Measurements from ENCODE around the gene DENND11. TPM values are rescaled to one million over a fixed set of nuclear protein-coding genes. Genes with fewer than 3 reads are reported as not detected.
"Not testable (repeated sequence)": the region's sequence is repeated elsewhere in the genome, so short reads cannot be mapped to it uniquely, and the experiment has no call there.

DENND11 gene
- total RNA-seq, 1 donor from 2014 or later, result 19.1 TPM

DNA sequence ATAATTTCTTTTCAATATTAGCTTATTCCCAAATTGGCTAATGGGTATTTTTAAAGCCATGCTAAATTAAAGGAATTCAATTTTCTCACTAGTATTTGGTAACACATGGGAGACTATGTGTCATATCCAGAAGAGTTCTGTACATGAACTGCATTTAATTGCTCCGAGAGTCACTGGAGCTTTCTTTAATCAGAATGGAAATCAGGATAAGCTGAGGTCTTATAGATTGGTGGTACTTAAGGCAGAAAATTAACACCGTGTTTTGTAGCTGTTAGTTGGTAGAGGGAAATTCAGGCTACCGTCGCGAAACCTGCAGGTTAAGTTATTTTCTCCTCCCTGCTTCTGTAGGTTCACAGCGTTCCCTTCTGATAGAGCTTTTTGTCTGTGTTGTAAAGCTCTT lies 6.4 kb upstream of the DENND11 start, which contains the start of gene WEE2:
Gene WEE2 (plus strand): TSS at position 3 of the 400 bp plus-strand sequence. CDS start 406 bp downstream, outside the sequence.
- no peak for DNase-seq (ENCODE audit: low spot score)

DNA sequence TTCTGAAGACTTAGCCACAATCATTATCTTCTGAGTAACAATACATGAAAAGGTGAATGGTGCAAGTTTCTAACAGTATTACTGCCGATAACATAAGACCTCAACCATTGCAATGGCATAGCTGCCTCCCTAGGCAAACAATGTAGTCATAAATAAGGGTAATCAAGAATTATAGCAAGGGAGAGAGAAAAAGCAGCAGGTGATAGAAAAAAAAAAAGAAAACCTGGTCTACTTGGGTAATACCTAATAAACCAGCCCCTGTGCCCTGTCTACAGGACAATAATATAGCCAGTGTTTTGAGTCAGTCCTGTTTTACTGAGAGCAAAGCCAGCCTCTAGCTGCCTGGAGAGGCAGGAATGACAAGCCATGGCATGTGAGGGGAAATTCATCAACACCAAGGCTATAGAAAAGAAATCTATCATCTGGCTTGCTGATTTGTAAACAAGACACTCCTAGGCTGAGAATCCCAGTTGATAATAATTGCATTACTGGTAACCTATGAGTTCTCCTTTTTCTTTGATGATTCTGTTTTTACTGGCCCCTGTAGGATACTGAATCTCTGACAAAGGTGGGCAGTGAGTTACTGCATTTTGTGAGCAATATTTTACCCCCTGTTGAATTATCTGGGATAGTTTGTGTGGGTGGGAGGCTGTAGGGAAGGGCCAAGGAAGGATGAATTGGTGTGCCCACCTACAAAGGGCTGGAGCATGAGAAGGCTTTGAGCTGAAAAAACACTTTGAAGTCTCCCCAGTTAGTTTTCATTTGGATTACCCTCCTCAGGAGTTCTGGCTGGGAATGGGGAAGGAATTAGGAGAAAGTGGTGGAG lies 4.5 kb upstream of the DENND11 start:
- DNase-seq (ENCODE audit: low spot score), result no peak

DNA sequence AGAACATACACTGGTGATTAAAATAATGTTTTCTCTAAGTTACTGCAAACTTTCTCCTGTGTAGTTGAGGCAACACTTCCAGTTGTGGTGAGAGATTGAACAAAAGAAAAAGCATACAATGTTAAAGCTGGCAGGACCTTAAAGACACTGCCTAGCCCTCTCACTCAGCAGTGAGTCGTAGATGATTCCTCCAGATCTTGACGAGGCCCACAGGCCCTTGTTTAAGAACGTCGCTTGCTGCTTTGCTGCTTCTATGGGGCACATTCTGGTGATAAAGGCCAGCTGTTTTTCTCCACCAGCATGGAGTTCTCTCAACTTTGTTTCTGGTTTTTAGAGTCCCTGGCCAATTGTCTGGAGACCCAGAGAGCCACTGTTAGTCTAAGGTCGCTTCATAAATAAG lies 2.8 kb upstream of the DENND11 start:
- no peak for DNase-seq (ENCODE audit: low spot score)

DNA sequence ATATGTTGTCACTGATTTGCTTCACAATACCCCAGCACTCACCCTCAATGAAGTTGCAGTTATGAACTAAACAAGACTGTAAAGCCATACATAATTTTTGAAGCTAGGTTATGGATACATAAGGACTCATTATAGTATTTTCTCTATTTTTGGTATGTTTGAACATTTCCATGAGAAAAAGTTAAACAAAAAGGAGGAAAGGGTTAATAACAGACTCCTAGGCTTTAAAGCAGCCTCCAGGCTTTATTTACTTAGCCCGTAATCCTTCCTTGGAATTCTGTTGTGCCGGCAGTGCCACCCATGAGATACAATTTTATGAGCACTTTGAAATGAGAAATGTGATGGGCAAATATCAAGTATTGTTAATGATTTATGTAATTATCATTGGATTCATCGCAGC lies 2.1 kb upstream of the DENND11 start:
- no peak for DNase-seq (ENCODE audit: low spot score)

GRCh38 chr7:141702892-141703291 lies 926 bp upstream of the DENND11 start:
- DNase-seq (ENCODE audit: low spot score), result no peak

GRCh38 chr7:141701489-141702046 lies 398 bp downstream of the DENND11 start:
- DNase-seq (ENCODE audit: low spot score), result peak; percentile 54

GRCh38 chr7:141700848-141701371 lies 1.1 kb downstream of the DENND11 start:
- no peak for DNase-seq (ENCODE audit: low spot score)

GRCh38 chr7:141700296-141700847 lies 1.6 kb downstream of the DENND11 start:
- no peak for DNase-seq (ENCODE audit: low spot score)

GRCh38 chr7:141699860-141700259 lies 2.1 kb downstream of the DENND11 start:
- no peak for DNase-seq (ENCODE audit: low spot score)

DNA sequence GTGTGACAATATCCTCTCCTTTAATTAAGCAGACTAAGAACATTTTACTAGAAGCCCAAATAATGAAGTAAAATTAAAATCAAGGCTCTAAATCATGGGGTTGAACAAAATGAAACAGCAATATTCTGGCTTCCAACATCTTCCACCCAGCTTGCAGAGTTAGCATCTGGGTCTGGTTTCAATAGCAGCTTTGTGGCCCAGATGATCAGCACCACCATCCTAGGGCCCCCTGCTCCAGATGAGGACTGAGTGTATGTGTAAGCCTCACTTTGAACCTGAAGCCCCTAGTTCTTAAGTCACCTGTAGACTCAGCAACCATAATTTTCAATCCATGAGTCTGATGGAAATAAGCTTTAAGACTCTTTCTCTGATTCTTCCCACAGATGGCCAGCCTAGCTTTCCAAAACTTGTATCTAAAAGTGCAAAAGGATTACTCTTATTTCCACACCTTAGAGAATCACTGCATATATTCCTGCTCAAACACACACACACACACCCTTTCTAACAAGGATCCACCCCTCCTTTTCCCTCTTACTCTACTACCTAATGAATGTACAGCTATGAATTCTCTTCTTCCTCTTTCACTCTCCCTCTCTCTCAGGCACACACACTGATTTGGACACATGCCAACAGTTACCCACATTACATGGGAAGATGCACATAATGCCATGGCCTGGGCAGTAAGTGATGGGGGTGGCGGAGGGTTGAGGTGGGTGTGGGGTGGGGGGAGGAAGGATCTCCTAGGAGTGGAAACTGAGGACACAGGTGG lies 3.5 kb downstream of the DENND11 start:
- DNase-seq (ENCODE audit: low spot score), result no peak

GRCh38 chr7:141697211-141697871 lies 4.6 kb downstream of the DENND11 start:
- DNase-seq (ENCODE audit: low spot score), result no peak

DNA sequence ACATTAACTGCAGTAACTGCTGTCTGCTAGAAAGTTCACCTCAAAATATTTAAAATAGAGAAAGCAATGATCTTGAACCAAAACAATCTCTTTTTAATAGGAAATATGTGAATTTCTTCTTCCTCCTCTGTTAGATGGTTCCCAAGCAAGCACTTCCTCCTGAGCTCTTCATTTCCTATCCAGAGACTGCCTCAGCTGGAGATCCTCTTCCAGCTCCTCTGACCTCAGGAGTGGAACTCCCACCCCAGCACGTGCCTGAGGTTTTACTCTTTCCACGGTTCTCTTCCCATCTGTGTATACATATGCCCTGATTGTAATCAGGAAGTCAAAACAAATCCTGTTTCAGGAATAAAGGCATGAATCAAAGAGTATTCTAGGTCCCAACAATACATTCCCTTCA lies 5.6 kb downstream of the DENND11 start:
- no peak for DNase-seq (ENCODE audit: low spot score)

DNA sequence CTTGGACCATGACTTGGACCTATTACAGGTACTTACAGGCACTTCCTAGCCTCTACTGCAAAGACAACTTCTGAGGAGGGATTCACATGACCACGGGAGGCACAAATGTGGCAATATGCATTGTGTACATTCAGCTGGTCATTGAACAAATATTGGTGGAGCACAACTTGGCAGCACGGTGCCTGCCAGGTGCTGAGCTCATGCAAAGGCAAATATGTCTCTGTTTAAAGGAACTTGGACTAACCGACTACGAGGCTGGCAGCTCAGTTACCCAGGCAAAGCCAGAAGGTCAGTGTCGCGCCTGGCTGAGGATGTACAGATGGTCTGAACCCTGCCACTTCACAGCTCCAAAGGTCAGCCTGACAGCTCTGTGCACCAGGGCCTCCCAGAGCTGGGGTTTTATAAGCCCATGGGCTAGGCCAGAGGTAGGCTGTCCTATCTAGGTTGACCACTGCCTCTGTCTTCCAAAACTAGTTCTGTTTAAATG lies 6.1 kb downstream of the DENND11 start:
- no peak for DNase-seq (ENCODE audit: low spot score)

GRCh38 chr7:141693082-141693481 lies 8.9 kb downstream of the DENND11 start:
- no peak for DNase-seq (ENCODE audit: low spot score)

DNA sequence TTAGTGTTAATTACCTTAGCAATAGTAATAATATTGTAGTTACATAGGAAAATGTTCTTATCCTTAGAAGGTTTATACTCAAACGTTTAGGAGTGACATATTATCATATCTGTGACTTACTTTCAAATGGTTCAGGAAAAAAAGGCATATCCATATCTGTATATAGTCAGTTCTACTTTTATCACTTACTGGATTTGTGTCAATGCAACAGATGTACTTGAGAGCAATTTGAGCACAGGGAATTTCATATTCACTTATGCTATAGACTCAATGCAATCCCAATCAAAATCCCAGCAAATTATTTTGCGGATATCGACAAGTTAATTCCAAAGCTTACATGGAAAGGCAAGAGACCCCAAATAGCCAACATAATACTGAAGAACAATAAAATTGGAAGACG lies 10.0 kb downstream of the DENND11 start:
- no peak for DNase-seq (ENCODE audit: low spot score)

- DNase-seq (ENCODE audit: low spot score), result no peak
These were observed 10.4 kb downstream of the DENND11 start for GRCh38 chr7:141691540-141691939.

DNA sequence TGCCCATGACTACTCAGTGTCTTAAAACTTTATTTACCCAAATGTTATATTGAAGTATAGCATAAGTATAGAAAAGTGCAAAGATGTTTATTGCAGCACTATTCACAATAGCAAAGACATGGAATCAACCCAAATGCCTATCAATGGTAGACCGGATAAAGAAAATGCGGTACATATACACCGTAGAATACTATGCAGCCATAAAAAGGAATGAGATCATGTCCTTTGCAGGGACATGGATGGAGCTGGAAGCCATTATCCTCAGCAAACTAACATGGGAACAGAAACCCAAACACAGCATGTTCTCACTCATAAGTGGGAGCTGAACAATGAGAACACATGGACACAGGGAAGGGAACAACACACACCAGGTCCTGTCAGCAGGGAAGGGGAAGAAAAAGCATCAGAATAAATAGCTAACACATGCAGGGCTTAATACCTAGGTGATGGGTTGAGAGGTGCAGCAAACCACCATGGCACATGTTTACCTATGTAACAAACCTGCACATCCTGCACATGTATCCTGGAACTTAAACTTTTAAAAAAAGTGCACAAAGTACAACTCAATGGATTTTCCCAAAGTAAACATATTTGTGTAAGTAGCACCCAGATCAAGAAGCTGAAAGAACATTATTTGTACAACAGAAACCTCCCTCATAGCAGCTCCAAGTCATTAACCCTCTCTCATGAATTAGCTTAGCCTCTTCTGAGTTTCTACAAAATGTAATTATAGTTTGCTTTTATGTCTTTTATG lies 12.7 kb downstream of the DENND11 start:
- not testable (repeated sequence) for DNase-seq (ENCODE audit: low spot score)

DNA sequence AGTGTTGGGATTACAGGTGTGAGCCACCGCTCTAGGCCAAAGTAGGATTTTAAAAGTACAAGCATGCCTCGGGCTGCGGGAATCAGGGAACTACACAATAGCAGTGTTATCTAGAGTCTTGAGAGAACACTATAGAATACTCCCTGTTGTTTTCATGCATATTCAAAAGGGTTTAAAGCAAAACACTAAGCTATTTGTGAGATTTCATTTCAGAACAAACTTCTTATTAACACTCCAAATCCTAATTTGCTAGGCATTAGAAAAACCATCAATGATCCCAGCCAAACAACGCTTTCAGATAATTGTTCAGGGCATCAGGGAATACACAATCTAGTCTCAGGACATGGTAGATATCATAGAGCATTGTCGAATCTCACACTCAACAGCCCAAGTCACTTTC lies 13.9 kb downstream of the DENND11 start:
- DNase-seq (ENCODE audit: low spot score), result no peak

DNA sequence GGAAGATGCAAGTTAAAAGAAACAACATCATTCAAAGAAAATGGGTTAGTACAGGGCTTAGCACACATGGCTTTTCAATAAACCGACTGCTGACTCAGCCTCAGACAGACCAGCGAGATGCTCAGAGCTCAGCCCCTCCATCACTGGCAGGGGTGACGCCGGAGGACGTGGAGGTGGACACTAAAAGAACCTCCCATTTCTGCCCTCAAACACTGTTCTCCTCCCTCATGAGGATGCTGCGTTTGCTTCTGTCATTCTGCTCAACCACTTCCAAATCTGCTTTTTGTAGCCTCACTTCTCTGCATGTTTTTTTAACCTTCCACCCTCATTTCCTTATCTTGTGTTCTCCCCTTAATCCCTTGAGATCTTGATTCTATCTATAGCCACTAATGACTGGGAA lies 15.3 kb downstream of the DENND11 start:
- DNase-seq (ENCODE audit: low spot score), result no peak

DNA sequence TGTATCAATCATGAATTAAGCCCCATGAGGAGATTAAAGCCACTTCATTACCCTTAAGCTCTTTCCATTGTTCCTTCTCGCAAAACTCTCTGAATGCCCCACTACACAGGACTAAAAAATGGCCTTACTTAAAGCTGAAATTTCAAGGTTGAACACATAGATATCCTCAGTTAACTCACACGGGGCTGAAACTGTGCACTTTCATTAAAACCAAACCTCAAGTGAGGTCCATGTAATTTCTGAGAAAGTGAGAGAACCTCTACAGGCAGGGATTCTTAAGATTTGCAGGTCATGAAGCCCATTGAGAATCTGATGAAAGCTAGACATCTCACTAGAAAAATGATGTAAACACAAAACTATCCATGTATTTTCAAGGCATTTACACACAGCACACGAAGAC lies 15.9 kb downstream of the DENND11 start:
- no peak for DNase-seq (ENCODE audit: low spot score)
